Measurements from ENCODE around the gene DNAJA1. TPM values are rescaled to one million over a fixed set of nuclear protein-coding genes. Genes with fewer than 3 reads are reported as not detected.

DNAJA1 gene
- polyA plus RNA-seq, 1 donor: 145 TPM

- H3K4me1 ChIP-seq (ENCODE audit: control insufficient read depth, insufficient read depth, low read length): no peaks in the 10 kb centered on the region
- H3K27me3 ChIP-seq (ENCODE audit: control insufficient read depth, insufficient read depth, low read length): no peaks in the 10 kb centered on the region
- H3K36me3 ChIP-seq (ENCODE audit: control insufficient read depth, insufficient read depth, low read length): no peaks in the 10 kb centered on the region
- H3K27ac ChIP-seq (ENCODE audit: low read length): no peak overlapping the region
- 100% methylated on average over 1 of the region's 3 CpGs for WGBS (ENCODE audit: insufficient coverage, low lambda C conversion rate)
- DNase-seq: no peak
- H3K9me3 ChIP-seq (ENCODE audit: control insufficient read depth, low read depth, low read length): no peaks in the 10 kb centered on the region
- H3K4me3 ChIP-seq (ENCODE audit: low read length): no peak overlapping the region
Measured at GRCh38 chr9:33011831-33012230, 13.2 kb upstream of the DNAJA1 start.

GRCh38 chr9:33012328-33013069 lies 12.6 kb upstream of the DNAJA1 start:
- Histone ChIP-seq H3K27me3 (ENCODE audit: control insufficient read depth, insufficient read depth, low read length) (no peaks in the 10 kb centered on the region), H3K4me1 (ENCODE audit: control insufficient read depth, insufficient read depth, low read length) (no peaks in the 10 kb centered on the region), H3K4me3 (ENCODE audit: low read length) (no peak overlapping the region), H3K36me3 (ENCODE audit: control insufficient read depth, insufficient read depth, low read length) (no peaks in the 10 kb centered on the region), H3K27ac (ENCODE audit: low read length) (no peak overlapping the region), H3K9me3 (ENCODE audit: control insufficient read depth, low read depth, low read length) (no peaks in the 10 kb centered on the region)
- DNase-seq: no peak
- 100% methylated on average over 1 of the region's 3 CpGs for WGBS (ENCODE audit: insufficient coverage, low lambda C conversion rate)

GRCh38 chr9:33013962-33014664 lies 11.0 kb upstream of the DNAJA1 start:
- H3K27ac ChIP-seq (ENCODE audit: low read length): no peak overlapping the region
- no peaks in the 10 kb centered on the region for H3K4me1 ChIP-seq (ENCODE audit: control insufficient read depth, insufficient read depth, low read length)
- WGBS (ENCODE audit: insufficient coverage, low lambda C conversion rate): no CpG with 5 or more reads among the region's 2 CpGs
- no peaks in the 10 kb centered on the region for H3K9me3 ChIP-seq (ENCODE audit: control insufficient read depth, low read depth, low read length)
- H3K4me3 ChIP-seq (ENCODE audit: low read length): no peak overlapping the region
- DNase-seq: no peak
- no peaks in the 10 kb centered on the region for H3K36me3 ChIP-seq (ENCODE audit: control insufficient read depth, insufficient read depth, low read length)
- no peaks in the 10 kb centered on the region for H3K27me3 ChIP-seq (ENCODE audit: control insufficient read depth, insufficient read depth, low read length)

- no peak for DNase-seq
- no peaks in the 10 kb centered on the region for H3K9me3 ChIP-seq (ENCODE audit: control insufficient read depth, low read depth, low read length)
- WGBS (ENCODE audit: insufficient coverage, low lambda C conversion rate): no CpG with 5 or more reads among the region's 1 CpG
- H3K36me3 ChIP-seq (ENCODE audit: control insufficient read depth, insufficient read depth, low read length): peaks cover 3% of the 10 kb centered on the region
- H3K27me3 ChIP-seq (ENCODE audit: control insufficient read depth, insufficient read depth, low read length): no peaks in the 10 kb centered on the region
- H3K27ac ChIP-seq (ENCODE audit: low read length): no peak overlapping the region
- H3K4me1 ChIP-seq (ENCODE audit: control insufficient read depth, insufficient read depth, low read length): no peaks in the 10 kb centered on the region
- H3K4me3 ChIP-seq (ENCODE audit: low read length): no peak overlapping the region
Measured at GRCh38 chr9:33014665-33015014, 10.4 kb upstream of the DNAJA1 start.

- Histone ChIP-seq H3K4me1 (ENCODE audit: control insufficient read depth, insufficient read depth, low read length) (no peaks in the 10 kb centered on the region), H3K27me3 (ENCODE audit: control insufficient read depth, insufficient read depth, low read length) (no peaks in the 10 kb centered on the region), H3K9me3 (ENCODE audit: control insufficient read depth, low read depth, low read length) (peaks cover 3% of the 10 kb centered on the region), H3K27ac (ENCODE audit: low read length) (no peak overlapping the region), H3K36me3 (ENCODE audit: control insufficient read depth, insufficient read depth, low read length) (peaks cover 10% of the 10 kb centered on the region), H3K4me3 (ENCODE audit: low read length) (no peak overlapping the region)
- whole genome bisulfite sequencing (ENCODE audit: insufficient coverage, low lambda C conversion rate): no CpG with 5 or more reads among the region's 6 CpGs
- no peak for DNase-seq
Measured at GRCh38 chr9:33017283-33018041, 7.6 kb upstream of the DNAJA1 start.

- WGBS (ENCODE audit: insufficient coverage, low lambda C conversion rate): no CpG with 5 or more reads among the region's 25 CpGs
- DNase-seq: no peak
- no peaks in the 10 kb centered on the region for H3K27me3 ChIP-seq (ENCODE audit: control insufficient read depth, insufficient read depth, low read length)
- H3K9me3 ChIP-seq (ENCODE audit: control insufficient read depth, low read depth, low read length): peaks cover 3% of the 10 kb centered on the region
- peaks cover 10% of the 10 kb centered on the region for H3K36me3 ChIP-seq (ENCODE audit: control insufficient read depth, insufficient read depth, low read length)
- H3K4me3 ChIP-seq (ENCODE audit: low read length): no peak overlapping the region
- H3K4me1 ChIP-seq (ENCODE audit: control insufficient read depth, insufficient read depth, low read length): peaks cover 7% of the 10 kb centered on the region
- H3K27ac ChIP-seq (ENCODE audit: low read length): no peak overlapping the region
Measured at GRCh38 chr9:33019797-33020196, 5.3 kb upstream of the DNAJA1 start.

GRCh38 chr9:33022303-33022702 lies 2.8 kb upstream of the DNAJA1 start:
- H3K27me3 ChIP-seq (ENCODE audit: control insufficient read depth, insufficient read depth, low read length): no peaks in the 10 kb centered on the region
- DNase-seq: no peak
- peaks cover 3% of the 10 kb centered on the region for H3K9me3 ChIP-seq (ENCODE audit: control insufficient read depth, low read depth, low read length)
- H3K27ac ChIP-seq (ENCODE audit: low read length): no peak overlapping the region
- no peak overlapping the region for H3K4me3 ChIP-seq (ENCODE audit: low read length)
- H3K4me1 ChIP-seq (ENCODE audit: control insufficient read depth, insufficient read depth, low read length): peaks cover 7% of the 10 kb centered on the region
- 92% methylated on average over 3 of the region's 3 CpGs for WGBS (ENCODE audit: insufficient coverage, low lambda C conversion rate)
- H3K36me3 ChIP-seq (ENCODE audit: control insufficient read depth, insufficient read depth, low read length): peaks cover 16% of the 10 kb centered on the region

- 100% methylated on average over 1 of the region's 7 CpGs for WGBS (ENCODE audit: insufficient coverage, low lambda C conversion rate)
- H3K4me3 ChIP-seq (ENCODE audit: low read length): no peak overlapping the region
- peaks cover 3% of the 10 kb centered on the region for H3K9me3 ChIP-seq (ENCODE audit: control insufficient read depth, low read depth, low read length)
- no peaks in the 10 kb centered on the region for H3K27me3 ChIP-seq (ENCODE audit: control insufficient read depth, insufficient read depth, low read length)
- H3K27ac ChIP-seq (ENCODE audit: low read length): no peak overlapping the region
- DNase-seq: no peak
- peaks cover 21% of the 10 kb centered on the region for H3K36me3 ChIP-seq (ENCODE audit: control insufficient read depth, insufficient read depth, low read length)
- H3K4me1 ChIP-seq (ENCODE audit: control insufficient read depth, insufficient read depth, low read length): peaks cover 7% of the 10 kb centered on the region
Measured at GRCh38 chr9:33022755-33023154, 2.3 kb upstream of the DNAJA1 start.

- Histone ChIP-seq H3K36me3 (ENCODE audit: control insufficient read depth, insufficient read depth, low read length) (peaks cover 28% of the 10 kb centered on the region), H3K4me3 (ENCODE audit: low read length) (no peak overlapping the region), H3K27me3 (ENCODE audit: control insufficient read depth, insufficient read depth, low read length) (no peaks in the 10 kb centered on the region), H3K4me1 (ENCODE audit: control insufficient read depth, insufficient read depth, low read length) (peaks cover 7% of the 10 kb centered on the region), H3K27ac (ENCODE audit: low read length) (no peak overlapping the region), H3K9me3 (ENCODE audit: control insufficient read depth, low read depth, low read length) (peaks cover 3% of the 10 kb centered on the region)
- no peak for DNase-seq
- 94% methylated on average over 2 of the region's 4 CpGs for WGBS (ENCODE audit: insufficient coverage, low lambda C conversion rate)
Measured at GRCh38 chr9:33023661-33024060, 1.4 kb upstream of the DNAJA1 start.

GRCh38 chr9:33024126-33024965 lies 727 bp upstream of the DNAJA1 start:
- WGBS (ENCODE audit: insufficient coverage, low lambda C conversion rate): no CpG with 5 or more reads among the region's 33 CpGs
- peaks cover 7% of the 10 kb centered on the region for H3K4me1 ChIP-seq (ENCODE audit: control insufficient read depth, insufficient read depth, low read length)
- no peaks in the 10 kb centered on the region for H3K27me3 ChIP-seq (ENCODE audit: control insufficient read depth, insufficient read depth, low read length)
- H3K36me3 ChIP-seq (ENCODE audit: control insufficient read depth, insufficient read depth, low read length): peaks cover 34% of the 10 kb centered on the region
- peak overlapping the region; percentile 100 for H3K27ac ChIP-seq (ENCODE audit: low read length)
- DNase-seq: no peak
- H3K9me3 ChIP-seq (ENCODE audit: control insufficient read depth, low read depth, low read length): peaks cover 3% of the 10 kb centered on the region
- H3K4me3 ChIP-seq (ENCODE audit: low read length): peak overlapping the region; percentile 100

Measured in large intestine (tissue), 3 donors.